Endometrial microvascular endothelial cells (primary cell): ENCODE data around the gene CACNB2. TPM values are rescaled to one million over a fixed set of nuclear protein-coding genes. Genes with fewer than 3 reads are reported as not detected.

Source experiments
- in situ Hi-C: cut with HindIII; loops from 2 replicates; pipeline ENCODE4 v1.10.0; 2017; ENCODE audit warnings: low sequenced_read_pairs, low pct_unique_long_range_greater_than_20kb; ENCODE audit errors: inconsistent ontology term
- total RNA-seq: library from RNA; depleted of rRNA; stranded (reverse); fragments of >200 nt; gene quantifications from one replicate; pipeline ENCODE4 v1.2.3, GENCODE V29; 2015; ENCODE audit errors: inconsistent ontology term

Gene CACNB2
- total RNA-seq = not detected

DNA sequence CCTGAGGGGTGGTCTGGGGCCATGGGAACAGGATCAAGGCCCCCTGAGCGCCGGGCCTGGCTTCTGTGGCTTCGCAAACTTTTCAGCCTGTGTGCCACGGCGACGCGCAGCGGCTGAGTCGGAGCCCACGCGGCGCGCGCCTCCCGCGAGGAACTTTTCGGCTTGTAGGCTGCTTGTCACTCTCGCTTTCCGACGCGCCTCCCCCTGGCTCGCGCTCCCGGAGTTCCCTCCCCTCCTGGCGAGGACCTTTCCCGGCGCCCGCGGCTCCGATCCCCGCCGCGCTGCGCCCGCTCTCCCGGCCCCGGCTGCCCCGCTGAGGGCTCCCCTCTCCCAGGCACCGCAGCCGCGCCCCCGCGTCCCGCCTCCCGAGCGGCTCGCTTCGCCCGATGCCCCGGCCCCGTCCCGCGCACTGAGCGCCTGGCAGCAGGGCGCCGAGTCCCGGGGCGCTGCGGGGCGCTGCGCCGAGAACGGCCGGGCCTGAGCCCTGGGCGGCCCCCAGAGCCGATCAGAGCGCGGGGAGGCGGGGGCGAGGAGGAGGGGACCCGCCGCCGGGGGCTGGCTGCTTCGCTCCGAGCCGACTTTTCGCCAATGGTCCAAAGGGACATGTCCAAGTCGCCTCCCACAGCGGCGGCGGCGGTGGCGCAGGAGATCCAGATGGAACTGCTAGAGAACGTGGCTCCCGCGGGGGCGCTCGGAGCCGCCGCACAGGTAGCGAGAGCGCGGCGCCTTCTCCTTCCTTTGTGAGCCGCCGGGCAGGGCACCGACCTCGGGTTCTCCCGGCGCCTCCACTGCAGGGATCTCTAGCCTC, at the start of gene CACNB2:
TSS of gene CACNB2 (plus strand) at position 276 of the 808 bp plus-strand sequence.
- in situ Hi-C loops = no loop called here

DNA sequence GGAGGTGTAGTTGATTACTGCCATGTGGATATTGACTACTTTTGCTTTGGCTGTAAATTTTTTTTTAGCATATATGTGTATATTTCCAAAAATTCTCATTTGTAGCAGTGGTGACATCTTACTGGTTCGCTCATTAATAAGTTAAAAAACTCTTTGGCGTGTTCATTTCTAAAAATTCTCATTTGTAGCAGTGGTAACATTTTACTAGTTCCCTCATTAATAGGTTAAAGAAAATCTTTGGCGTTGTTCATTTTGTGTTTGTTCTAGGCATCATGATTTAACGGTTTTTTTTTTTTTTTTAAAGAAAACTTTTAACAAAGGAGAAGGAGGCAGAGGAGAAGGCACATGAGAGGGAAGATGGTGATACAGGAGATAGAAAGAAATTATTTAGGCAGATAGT, 45.9 kb upstream of the CACNB2 start:
- in situ Hi-C loops = no loop called here

DNA sequence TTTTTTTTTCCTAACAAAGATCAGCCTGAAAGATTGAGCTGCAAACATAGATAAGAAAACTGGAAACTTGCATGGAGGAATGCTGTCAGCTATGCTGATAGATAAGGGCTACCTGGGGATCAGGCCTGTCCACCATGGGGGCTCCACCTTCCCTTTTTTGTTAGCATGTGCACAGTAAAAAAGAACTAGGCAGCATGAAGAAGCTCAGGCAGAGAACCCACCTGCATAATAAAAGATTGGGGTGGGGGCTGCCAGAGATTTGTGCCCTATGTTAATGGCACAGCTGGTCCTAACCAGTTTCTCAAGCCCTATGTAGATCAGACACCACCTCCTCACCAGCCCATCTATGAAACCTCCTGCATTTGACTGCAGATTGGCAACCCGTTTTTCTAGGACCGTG, 45.4 kb upstream of the CACNB2 start:
- in situ Hi-C loops = no loop called here

DNA sequence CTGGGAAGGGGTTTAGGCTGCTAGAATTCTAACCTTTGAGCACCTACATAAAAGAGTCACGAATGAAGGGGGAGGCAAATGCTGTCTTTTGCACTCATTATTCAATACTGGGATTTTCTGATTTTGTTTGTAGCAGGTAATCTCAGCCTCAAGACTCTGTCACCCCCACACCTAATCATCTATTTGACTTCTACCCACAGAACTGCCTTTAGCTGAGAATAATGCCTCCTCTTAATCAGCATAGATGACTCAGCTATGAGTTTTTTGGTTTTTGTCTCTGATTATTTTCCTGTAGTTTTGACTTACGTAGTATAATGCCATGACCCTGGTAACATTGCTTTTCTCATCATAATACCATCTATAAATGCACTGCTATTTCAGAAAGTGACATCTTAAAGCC, 42.7 kb upstream of the CACNB2 start:
- in situ Hi-C loops = no loop called here

DNA sequence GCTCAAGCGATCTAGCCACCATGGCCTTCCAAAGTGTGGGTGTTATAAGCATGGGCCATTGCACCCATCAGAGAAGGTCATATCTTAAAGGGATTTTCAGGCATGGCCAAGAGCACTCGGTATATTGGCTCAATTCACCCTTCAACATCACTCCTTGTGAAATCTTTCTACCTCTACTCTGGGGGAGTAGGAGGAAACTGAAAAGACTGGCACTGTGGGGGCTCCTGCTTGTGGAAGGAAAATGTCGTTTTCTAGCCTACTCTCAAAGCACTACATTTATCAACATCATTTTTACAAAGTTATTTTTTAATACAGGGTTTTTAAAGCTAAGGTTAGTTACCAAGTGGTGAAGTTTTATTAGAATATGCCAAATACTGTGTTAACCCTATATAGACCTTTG, 42.0 kb upstream of the CACNB2 start:
- in situ Hi-C loops = no loop called here

DNA sequence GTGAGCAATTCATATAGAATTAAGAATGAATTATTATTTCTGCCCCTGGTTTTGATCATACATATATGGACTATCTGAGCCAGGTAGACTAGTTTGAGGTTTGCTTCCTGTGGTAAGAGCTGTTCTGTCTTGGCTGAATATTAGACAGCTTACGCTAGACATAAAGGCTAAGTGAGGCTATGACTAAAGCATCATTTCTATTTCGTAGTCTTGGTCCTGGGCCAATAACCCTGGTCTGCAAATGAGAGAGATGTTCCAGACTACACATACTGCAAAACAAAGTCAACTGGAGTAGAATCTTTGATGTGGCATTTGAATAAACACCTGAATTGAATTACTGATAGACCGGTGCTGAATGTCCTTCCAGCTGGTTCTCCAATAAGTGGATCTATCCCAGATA, 40.8 kb upstream of the CACNB2 start:
- in situ Hi-C loops = no loop called here

DNA sequence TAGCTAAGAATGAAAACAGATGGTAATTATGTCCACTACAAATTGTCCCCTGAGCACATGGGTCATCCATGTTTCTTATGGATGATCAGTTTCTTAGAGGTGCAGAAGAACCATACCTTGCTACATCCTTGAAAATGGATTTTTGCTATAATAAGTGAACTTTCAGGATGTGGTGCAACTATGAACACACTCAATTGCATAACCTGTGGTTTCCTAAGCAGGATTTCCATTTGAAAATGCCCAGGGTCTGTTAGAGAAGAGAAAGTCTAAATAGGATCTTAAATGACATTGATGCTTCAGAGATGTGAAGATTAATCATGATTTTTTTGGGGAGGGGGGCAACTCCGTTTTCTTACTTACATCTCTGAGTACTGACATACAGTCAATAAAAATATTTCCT, 39.6 kb upstream of the CACNB2 start:
- in situ Hi-C loops = no loop called here

DNA sequence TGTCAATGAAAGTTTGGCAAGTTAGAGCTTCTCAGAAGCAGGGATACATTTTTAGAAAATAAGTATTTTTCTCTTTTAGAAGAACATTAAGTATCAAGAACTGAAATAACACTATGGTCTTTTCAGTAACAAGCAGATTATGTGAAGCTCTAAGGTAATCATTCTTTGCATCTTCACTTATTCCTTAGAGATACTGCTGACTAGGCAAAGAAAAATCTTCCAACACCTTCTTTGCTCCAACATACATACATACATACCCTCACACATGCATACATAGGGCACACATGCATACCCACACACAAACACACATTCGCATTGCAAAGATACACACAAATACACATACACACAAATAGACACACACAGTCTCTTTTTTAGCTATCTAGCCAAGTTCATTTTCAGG, 37.8 kb upstream of the CACNB2 start:
- in situ Hi-C loops = no loop called here

DNA sequence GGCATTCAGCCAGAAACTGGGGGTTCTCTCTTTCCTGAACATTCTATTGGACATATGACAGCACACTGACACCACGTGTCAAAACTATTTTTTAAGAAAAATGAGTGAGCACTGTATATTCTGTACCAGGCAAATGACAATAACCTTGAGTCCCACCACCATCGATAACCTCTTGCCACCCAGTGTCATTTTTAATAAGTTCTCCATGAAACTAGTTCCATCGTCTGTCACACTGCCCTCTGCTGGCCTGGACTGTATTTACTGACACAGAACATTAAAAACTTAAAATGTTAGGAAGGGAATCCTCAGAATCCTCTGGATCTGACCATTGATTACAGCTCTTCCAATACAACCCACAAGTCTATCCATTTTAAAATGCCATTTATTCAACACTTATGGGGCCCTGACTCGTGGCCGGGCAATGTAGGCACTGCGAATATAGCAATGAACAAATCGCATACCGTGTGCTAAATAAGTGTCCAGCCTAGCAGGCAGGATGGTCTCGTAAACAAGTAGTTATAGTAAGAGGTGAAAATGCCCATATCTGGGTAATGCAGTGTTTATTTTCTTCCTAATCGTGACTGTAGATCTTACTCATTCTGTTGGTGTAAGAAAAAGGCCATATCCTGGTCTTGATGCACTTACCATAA, 35.9 kb upstream of the CACNB2 start:
- in situ Hi-C loops = no loop called here

DNA sequence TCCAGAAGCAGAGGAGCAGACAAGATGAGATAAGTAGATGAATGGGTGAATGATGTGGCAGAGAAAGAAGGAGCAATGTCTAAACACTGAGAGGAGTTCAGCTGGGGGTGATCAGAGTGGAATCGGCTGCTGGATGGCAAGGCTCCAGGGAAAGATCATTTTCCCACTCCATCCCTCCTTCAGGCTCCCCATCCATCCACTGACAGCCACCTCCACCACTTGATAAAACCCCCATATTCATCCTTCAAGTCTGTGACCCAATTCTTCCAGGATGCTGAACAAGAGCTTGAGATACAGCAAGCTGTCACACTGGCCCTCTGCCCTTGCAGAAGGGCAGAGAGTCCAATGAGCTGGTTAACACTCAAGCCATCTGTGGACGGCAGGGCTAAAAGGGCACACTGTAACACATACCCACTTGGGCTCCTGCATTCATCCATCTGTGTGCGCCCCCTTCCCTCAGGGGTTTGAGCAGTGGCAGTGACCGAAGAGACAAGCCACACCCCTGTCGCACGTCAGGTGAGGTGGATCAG, 30.8 kb upstream of the CACNB2 start:
- in situ Hi-C loops = no loop called here

DNA sequence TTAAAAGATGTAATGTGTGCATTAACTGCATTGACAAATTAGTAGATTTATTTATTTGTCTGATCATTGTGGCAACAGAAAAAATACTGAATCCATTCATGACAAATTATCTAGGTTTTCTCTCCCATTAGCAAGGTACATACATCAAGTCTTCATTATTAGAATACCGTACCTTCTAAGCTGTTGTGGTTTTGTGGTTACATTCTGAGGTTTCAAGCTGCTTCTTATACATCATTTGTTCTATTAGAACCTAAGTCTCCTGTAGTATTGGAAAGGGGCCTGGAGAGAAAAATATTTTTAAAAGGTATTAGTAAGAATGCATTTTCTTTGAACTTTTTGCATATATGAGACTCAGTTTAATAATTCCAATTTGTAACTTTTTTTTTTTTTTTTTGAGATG, 26.3 kb upstream of the CACNB2 start:
- in situ Hi-C loops = no loop called here

DNA sequence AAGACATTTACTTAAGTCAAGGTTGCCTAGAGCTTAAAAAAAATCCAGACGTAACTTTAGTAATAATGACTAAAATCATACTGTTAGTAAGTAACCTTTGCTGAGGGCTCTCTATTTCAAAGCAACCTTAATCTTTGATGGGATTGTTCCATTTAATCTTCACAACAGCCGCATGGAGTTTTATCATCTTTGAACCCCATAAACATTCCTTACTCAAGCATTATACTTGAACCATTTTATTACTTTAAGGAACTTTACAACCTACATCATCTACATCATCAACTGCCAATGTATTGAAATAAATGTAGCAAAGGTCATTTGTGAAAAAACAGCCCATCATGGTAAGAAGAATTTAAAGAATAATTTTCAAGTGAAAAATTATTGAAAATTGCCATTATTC, 22.9 kb upstream of the CACNB2 start:
- in situ Hi-C loops = no loop called here

DNA sequence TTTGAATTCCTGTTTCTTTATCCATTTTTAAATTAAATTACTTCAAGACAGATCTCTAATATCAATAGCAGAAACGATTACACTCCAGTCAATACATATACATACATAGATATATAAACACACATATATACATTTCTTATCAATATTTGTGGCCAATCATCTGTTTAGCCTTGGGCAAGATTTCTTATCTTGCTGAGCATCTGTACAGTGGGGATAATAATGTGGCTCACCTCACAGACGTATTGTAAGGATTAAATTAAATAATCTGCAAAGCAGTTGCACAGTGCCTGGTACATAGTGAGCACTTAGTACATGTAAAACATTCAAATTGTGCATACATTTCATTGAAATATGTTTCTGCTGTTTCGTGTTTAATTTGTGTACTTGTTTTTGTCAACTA, 17.5 kb upstream of the CACNB2 start:
- in situ Hi-C loops = no loop called here

DNA sequence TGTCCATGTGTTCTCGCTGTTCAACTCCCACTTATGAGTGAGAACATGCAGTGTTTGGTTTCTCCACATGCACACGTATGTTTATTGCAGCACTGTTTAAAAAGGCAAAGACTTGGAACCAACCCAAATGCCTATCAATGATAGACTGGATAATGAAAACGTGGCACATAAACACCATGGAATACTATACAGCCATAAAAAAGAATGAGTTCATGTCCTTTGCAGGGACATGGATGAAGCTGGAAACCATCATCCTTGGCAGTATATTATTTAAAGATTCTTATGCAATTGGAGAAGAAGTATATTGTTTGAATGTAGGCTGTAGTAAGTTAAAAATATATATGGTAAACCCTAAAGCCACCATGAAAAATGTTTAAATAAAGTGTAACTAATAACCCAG, 7.2 kb upstream of the CACNB2 start:
- in situ Hi-C loops = no loop called here

DNA sequence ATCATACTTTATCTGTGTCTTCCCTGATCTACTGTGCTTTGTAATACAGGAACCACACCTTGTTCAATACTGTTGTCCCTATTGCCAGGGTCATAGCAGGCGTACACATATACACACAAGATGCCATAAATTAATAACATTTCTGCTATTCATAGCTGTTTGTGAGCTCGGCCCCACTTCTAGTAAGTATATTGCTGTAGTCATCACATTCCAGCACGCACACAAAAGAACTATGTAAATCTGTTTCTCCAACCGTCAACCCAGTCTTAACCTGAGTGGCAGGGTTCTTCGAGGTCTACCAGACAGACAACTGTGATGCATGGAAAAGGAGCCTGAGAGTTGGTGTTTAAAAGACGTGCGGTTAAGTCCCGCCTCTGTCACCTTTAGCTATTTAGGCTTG, 5.7 kb upstream of the CACNB2 start:
- in situ Hi-C loops = no loop called here

DNA sequence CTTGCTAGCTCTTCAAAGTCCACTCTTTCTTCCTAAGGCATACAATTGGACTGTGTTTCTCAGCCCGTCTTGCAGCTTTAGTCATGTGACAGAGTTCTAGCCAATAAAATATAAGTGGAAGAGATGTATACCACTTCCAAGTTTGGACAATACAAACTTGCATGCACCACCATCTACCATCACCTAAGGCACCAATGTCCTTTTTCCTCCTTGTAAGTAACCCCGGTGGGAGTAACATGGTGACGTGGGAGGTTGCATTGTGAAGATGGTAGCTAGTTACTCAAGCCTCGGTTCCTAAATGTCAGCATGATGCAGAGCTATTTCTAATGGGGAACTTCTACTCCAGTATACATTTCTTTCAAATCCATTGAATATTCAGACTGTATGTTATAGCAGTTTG, 5.3 kb upstream of the CACNB2 start:
- in situ Hi-C loops = no loop called here

DNA sequence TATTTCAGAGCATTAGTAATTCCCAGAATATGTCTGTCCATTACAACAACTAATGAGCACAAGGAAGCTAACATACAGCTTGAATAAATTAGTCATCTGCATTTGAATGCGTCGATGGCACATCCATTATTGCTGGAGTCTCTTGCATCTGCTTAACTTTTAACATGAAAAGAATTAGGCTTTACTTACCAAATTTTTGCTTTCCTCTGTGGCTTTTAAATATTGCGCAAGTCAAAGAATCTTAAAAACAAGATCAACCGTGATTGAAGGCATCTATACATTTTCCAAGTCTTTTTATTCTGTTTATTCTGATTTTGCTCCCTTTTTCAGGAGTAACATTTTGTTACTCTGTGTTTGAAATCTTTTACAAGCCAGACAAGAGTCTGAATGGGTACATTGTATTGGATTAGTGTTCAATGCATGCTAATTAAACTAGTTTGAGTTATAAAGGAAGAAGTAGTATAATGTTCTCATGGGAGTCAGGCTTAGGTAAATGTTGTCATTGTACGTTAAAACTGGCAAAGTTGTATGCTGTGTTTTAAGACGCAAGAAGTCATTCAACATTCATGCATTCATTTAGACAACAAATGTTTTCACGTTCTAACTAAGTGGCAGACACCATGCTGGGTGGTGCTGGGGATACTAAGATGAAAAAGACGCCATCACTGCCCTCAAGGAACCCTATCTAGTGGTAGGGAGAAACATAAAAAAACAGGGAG, 4.0 kb upstream of the CACNB2 start:
- in situ Hi-C loops = no loop called here

DNA sequence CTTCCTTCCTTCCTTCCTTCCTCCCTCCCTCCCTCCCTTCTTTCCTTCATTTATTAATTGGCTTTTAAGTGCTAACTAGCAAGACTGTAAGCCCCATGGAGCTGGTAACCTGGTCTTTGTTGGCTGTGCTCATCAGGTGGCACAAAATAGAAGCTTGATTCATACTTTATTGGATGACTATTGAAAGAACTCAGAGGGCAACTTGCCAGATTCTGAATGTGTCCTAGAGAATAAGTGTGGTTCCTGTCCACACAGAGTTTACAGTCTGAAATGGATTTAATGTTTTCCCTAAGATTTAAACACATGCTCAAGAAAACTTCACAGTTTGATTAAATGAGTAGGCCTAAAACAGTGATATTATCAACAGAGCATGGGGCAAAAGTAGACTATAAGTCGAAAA, 3.1 kb upstream of the CACNB2 start:
- in situ Hi-C loops = no loop called here

DNA sequence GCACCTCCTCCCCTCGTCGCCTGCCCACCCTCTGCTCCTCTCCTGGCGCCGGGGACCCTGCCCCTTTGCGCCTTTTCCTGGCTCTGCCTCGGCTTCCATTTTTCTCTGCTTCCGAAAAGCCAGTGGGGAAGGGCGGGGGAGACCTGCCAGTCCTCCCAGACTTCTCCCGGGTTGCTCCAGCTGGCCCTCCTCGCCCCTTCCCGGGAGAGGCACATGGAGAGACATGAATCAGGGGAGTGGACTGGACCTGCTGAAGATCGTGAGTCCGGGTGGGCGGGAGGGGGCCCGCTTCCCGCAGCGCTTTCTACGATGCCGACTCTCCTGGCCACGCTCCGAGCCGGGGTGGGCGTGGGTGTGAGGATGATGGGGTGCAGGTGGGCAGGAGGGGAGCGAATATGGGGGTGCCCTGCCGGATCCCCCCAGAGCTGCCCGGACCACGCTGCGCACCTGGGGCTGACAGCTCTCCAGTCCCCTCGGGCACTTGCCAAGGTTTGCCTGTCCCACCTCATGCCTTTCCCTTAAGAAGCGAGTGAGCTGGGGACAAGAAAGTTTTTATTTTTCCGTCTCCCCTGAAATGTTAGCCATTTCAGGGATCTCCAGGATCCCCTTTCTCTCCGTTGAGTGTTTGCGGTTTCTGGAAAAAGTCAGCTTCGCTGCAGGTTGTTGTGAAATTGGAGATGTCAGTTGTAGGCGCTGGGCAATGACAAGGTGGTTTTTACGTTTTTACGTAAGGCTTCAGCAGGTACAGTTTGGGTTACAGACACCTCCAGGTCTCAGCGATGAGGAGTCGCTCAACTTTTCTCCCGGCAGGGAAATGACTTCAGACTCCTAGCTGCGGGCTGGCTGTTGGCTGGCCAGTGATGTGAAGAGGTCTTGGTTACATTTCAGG, 977 bp downstream of the CACNB2 start:
- in situ Hi-C loops = no loop called here
